AG04450 (cell line): Measurements from ENCODE around the gene ARHGEF12. TPM values are rescaled to one million over a fixed set of nuclear protein-coding genes. Genes with fewer than 3 reads are reported as not detected.

Source experiments
- CTCF ChIA-PET: fragments of 300-600, 350-600 bp; formaldehyde crosslinking; extraction: SDS; loops from one replicate; lab custom pipeline; 2022; ENCODE audit warnings: antibody characterized with exemption, inconsistent platforms; lab: Charles Lee
- POLR2A ChIA-PET: fragments of 350-600 bp; formaldehyde crosslinking; extraction: SDS; loops from one replicate; lab custom pipeline; 2021; ENCODE audit warnings: antibody characterized with exemption, inconsistent platforms; lab: Yijun Ruan, JAX
- DNase-seq: peaks from one replicate; pipeline ENCODE4 v3.0.0-alpha.2; 2011; ENCODE audit warnings: low read depth, low spot score
- H3K27ac ChIP-seq: one replicate; pipeline ENCODE4 v1.5.1; 2012; ENCODE audit warnings: low read depth, low read length, control low read depth
- H3K27me3 ChIP-seq: one replicate; pipeline ENCODE4 v1.6.0; 2012; ENCODE audit warnings: low read length; ENCODE audit not compliant: control insufficient read depth, insufficient read depth
- H3K4me3 ChIP-seq: 2 replicates; pipeline ENCODE4 v1.5.1; 2011; ENCODE audit warnings: mild to moderate bottlenecking, low read depth, low read length, control low read depth
- H3K9me3 ChIP-seq: 2 replicates; pipeline ENCODE4 v1.5.1; 2012; ENCODE audit warnings: low read length; ENCODE audit not compliant: control insufficient read depth, insufficient read depth
- polyA minus RNA-seq: library from RNA; depleted of rRNA, polyadenylated mRNA; stranded (reverse); fragments of >200 nt; gene quantifications from 2 replicates; pipeline ENCODE4 v1.2.3, GENCODE V29; 2011; rRNA and poly(A)+ RNA removed
- polyA plus RNA-seq: library from polyadenylated mRNA; depleted of rRNA; stranded (reverse); fragments of >200 nt; gene quantifications from 2 replicates; pipeline ENCODE4 v1.2.3, GENCODE V29; 2011; rRNA removed
- TF ChIP-seq, protein P1 (sequence below): IDR thresholded peaks from 2 replicates; pipeline ENCODE4 v1.5.1; 2011; ENCODE audit warnings: low read depth, low read length, control low read depth, inconsistent platforms

Gene ARHGEF12, protein sequence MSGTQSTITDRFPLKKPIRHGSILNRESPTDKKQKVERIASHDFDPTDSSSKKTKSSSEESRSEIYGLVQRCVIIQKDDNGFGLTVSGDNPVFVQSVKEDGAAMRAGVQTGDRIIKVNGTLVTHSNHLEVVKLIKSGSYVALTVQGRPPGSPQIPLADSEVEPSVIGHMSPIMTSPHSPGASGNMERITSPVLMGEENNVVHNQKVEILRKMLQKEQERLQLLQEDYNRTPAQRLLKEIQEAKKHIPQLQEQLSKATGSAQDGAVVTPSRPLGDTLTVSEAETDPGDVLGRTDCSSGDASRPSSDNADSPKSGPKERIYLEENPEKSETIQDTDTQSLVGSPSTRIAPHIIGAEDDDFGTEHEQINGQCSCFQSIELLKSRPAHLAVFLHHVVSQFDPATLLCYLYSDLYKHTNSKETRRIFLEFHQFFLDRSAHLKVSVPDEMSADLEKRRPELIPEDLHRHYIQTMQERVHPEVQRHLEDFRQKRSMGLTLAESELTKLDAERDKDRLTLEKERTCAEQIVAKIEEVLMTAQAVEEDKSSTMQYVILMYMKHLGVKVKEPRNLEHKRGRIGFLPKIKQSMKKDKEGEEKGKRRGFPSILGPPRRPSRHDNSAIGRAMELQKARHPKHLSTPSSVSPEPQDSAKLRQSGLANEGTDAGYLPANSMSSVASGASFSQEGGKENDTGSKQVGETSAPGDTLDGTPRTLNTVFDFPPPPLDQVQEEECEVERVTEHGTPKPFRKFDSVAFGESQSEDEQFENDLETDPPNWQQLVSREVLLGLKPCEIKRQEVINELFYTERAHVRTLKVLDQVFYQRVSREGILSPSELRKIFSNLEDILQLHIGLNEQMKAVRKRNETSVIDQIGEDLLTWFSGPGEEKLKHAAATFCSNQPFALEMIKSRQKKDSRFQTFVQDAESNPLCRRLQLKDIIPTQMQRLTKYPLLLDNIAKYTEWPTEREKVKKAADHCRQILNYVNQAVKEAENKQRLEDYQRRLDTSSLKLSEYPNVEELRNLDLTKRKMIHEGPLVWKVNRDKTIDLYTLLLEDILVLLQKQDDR (N-terminal part only)
- 62.7 and 64.8 TPM in 2 replicates for polyA plus RNA-seq
- 135 and 182 TPM in 2 replicates for polyA minus RNA-seq

DNA sequence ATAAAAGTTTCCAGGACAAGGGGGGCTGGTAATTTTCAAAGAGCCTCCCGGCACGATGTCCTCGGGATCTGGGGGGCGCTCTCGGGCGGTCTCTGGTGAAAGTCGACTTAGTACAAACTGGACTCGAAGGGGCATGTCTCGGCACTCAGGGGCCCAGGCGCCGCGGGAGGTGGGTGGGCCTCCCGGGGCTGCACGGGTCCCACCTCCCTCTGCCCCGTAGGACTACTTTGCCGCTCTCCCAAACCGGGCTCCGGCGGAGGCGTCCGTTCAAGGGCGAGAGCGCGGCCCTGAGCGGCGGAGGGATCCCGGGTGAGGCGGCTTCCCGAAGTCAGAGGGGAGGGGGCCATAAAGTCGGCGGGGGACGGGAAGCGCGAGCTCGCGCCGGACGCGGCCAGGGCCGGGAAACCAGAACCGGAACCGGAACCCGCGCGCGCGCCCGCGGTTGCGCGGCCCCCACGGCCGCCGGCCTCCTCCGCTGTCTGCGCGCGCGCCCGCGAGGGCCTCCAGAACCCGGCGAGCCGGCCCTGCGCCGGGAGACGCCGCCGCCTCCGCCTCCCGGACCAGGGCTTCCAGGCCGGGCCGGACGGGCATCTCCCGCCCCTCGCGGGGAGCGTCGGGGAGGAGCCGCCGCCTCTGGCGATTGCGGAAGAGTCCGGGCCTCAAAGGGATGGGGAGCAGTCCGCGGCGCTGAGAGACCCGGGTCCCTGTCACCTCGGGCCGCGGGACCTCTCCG, at the start of gene ARHGEF12:
Gene ARHGEF12 (plus strand): TSS at position 506 of the 733 bp plus-strand sequence. CDS start 831 bp downstream, outside the sequence.
- peak within 1 kb of the TSS; percentile 87 for H3K4me3 ChIP-seq
- peak; percentile 97 for DNase-seq
- no peaks in the 10 kb centered on the region for H3K9me3 ChIP-seq
- ChIA-PET POLR2A (interaction anchor here (0.6 to 3.2 kb wide), 8 partner anchors 11 to 904 kb away, joined by 3 to 15 read pairs (median 3); partner anchors contain the start of gene TLCD5), CTCF (interaction anchor here (0.6 to 2.0 kb wide), 13 partner anchors 8 to 171 kb away, joined by 3 to 23 read pairs (median 6); partner anchors contain the start of gene TLCD5)
- peak within 1 kb of the TSS; percentile 90 for H3K27ac ChIP-seq
- TF ChIP-seq, protein P1, sequence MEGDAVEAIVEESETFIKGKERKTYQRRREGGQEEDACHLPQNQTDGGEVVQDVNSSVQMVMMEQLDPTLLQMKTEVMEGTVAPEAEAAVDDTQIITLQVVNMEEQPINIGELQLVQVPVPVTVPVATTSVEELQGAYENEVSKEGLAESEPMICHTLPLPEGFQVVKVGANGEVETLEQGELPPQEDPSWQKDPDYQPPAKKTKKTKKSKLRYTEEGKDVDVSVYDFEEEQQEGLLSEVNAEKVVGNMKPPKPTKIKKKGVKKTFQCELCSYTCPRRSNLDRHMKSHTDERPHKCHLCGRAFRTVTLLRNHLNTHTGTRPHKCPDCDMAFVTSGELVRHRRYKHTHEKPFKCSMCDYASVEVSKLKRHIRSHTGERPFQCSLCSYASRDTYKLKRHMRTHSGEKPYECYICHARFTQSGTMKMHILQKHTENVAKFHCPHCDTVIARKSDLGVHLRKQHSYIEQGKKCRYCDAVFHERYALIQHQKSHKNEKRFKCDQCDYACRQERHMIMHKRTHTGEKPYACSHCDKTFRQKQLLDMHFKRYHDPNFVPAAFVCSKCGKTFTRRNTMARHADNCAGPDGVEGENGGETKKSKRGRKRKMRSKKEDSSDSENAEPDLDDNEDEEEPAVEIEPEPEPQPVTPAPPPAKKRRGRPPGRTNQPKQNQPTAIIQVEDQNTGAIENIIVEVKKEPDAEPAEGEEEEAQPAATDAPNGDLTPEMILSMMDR, result peak; percentile 47
- no peaks in the 10 kb centered on the region for H3K27me3 ChIP-seq

DNA sequence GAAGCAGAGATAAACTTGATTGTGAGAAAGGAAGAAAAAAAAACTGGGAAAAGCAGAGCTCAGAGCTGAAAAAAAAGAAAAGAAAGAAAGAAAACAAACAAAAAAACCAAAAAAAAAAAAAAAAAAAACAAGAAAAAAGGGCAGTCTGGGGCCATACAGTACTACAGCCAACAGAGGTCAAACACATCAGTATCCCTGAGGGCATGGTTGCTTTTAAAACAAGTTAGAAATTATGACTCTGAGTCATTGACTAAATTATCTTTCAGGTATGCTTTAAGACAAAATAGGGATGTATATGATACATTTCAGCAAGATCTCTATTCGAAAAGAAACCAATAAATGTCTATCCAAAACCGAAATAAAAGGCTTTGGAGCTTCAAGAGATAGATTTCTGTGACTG, 48.2 kb upstream of the ARHGEF12 start:
- CTCF ChIA-PET, result interaction anchor here (1.0 to 7.4 kb wide), 3 partner anchors 12 to 58 kb away, joined by 4 to 46 read pairs (median 21); no protein-coding TSS in a partner anchor

DNA sequence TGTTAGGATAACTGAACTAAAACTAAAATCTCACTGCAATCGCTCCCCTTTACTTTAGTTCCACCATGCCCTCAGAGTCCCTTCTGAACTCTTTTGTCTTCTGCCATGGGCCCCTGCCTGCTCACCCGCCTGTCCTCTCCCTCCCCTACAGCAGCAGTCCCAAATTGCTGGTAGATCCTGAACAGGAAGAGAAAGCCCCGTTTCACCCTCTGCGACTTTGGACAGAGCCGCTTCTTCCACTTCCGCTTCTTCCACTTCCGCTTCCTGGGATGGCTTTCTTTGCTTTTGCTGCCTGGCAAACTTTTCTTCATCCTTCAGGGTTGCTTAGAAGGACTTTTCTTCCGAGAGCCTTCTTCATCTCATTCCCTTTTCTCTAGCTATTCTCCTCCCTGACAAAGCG, 46.8 kb upstream of the ARHGEF12 start:
- TF ChIP-seq, protein P1, result no peak
- H3K9me3 ChIP-seq, result no peaks in the 10 kb centered on the region
- ChIA-PET POLR2A (no interaction called here), CTCF (interaction anchor here (3.4 to 7.4 kb wide), 2 partner anchors 11 to 14 kb away, joined by 21 to 46 read pairs; no protein-coding TSS in a partner anchor)
- no peak overlapping the region for H3K4me3 ChIP-seq
- no peak overlapping the region for H3K27ac ChIP-seq
- H3K27me3 ChIP-seq, result peaks cover 46% of the 10 kb centered on the region
- DNase-seq, result no peak

More for the DNA sequence above, 48.2 kb upstream of the ARHGEF12 start:
- H3K4me3 ChIP-seq, result no peak overlapping the region
- no peaks in the 10 kb centered on the region for H3K9me3 ChIP-seq
- no peak overlapping the region for H3K27ac ChIP-seq
- POLR2A ChIA-PET, result no interaction called here
- TF ChIP-seq, protein P1, result no peak
- peaks cover 32% of the 10 kb centered on the region for H3K27me3 ChIP-seq
- no peak for DNase-seq

DNA sequence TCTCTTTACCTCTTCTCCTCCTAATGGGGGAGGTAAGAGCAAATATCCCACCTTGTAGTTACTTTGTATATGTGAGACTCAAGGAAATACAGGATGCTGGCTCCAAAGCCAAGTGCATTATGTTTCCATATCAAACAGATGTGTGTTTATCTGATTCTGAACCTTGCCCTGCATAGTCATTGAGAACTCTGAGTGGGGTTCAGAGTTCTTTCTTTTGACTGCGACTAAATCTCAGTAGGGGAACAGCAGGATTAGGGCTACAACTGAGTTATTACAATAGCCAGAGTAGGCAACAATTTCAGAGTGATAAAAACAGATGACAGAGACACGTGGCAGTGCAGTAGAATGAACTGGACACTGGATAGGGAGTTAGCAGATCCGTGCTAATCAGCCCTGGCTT, 45.3 kb upstream of the ARHGEF12 start:
- Histone ChIP-seq H3K27ac (no peak overlapping the region), H3K9me3 (no peaks in the 10 kb centered on the region), H3K4me3 (no peak overlapping the region), H3K27me3 (peaks cover 61% of the 10 kb centered on the region)
- ChIA-PET CTCF (interaction anchor here (1.7 to 7.4 kb wide), 2 partner anchors 9 to 12 kb away, joined by 5 to 46 read pairs; no protein-coding TSS in a partner anchor), POLR2A (no interaction called here)
- DNase-seq, result no peak
- TF ChIP-seq, protein P1, result no peak
